Naive thymus-derived CD4-positive, alpha-beta T cell (primary cell): ENCODE data around the gene CHMP4B. TPM values are rescaled to one million over a fixed set of nuclear protein-coding genes. Genes with fewer than 3 reads are reported as not detected.

ENCODE experiments used
- ATAC-seq: fragments of 150-1000 bp; cut with Tn5 transposase; 2 replicates; pipeline ENCODE4 v1.10.0; 2021; ENCODE audit warnings: mild to moderate bottlenecking, moderate library complexity
- CTCF ChIA-PET: fragments of 350-600 bp; sonication (Branson Sonifier 250); formaldehyde crosslinking; loops from one replicate; lab custom pipeline; 2021; ENCODE audit warnings: antibody characterized with exemption; lab: Charles Lee
- POLR2A ChIA-PET: fragments of 350-600 bp; sonication (Branson Sonifier 250); formaldehyde crosslinking; loops from one replicate; lab custom pipeline; 2021; ENCODE audit warnings: antibody characterized with exemption, inconsistent platforms; lab: Charles Lee
- DNase-seq, 9 donors: peaks; one replicate each; pipeline versions ENCODE4 v3.0.0 to v3.0.0-alpha.2; 2020 to 2022; ENCODE audit warnings: mixed read lengths in 1 of 9
- H3K27ac ChIP-seq: one replicate; pipeline ENCODE4 v1.7.0; 2013; ENCODE audit warnings: mild to moderate bottlenecking, low read depth, low read length, moderate library complexity
- H3K27me3 ChIP-seq, 2 donors: one replicate each; pipeline ENCODE4 v1.7.0; 2013; ENCODE audit warnings: low read length in 2 of 2, mild to moderate bottlenecking in 2 of 2, moderate library complexity in 2 of 2; ENCODE audit not compliant: control insufficient read depth in 2 of 2, insufficient read depth in 2 of 2
- H3K36me3 ChIP-seq, 3 experiments: 1 replicate in 2 of 3; 2 replicates in 1 of 3; pipeline ENCODE4 v1.7.0; 2013; ENCODE audit warnings: low read length in 3 of 3, mild to moderate bottlenecking in 3 of 3, moderate library complexity in 1 of 3; ENCODE audit not compliant: insufficient read depth in 3 of 3, control insufficient read depth in 2 of 3
- H3K4me1 ChIP-seq, 2 donors: one replicate each; pipeline ENCODE4 v1.7.0; 2013; ENCODE audit warnings: low read length in 2 of 2, mild to moderate bottlenecking in 2 of 2, moderate library complexity in 1 of 2; ENCODE audit not compliant: control insufficient read depth in 2 of 2, insufficient read depth in 2 of 2
- H3K4me3 ChIP-seq: 2 replicates; pipeline ENCODE4 v1.7.0; 2013; ENCODE audit warnings: mild to moderate bottlenecking, low read length
- H3K9me3 ChIP-seq, 3 experiments: 1 replicate in 2 of 3; 2 replicates in 1 of 3; pipeline ENCODE4 v1.7.0; 2013; ENCODE audit warnings: low read length in 3 of 3; ENCODE audit not compliant: control insufficient read depth in 2 of 3
- H3K27ac Mint-ChIP-seq, 9 donors: one replicate each; pipeline ENCODE4 v1.8.0; 2020 to 2022; ENCODE audit warnings: mixed read lengths in 9 of 9, mild to moderate bottlenecking in 8 of 9, moderate library complexity in 5 of 9, inconsistent platforms in 2 of 9
- H3K27me3 Mint-ChIP-seq, 5 donors: one replicate each; pipeline ENCODE4 v1.8.0; 2021 to 2022; ENCODE audit warnings: mixed read lengths in 5 of 5, mild to moderate bottlenecking in 1 of 5
- H3K36me3 Mint-ChIP-seq, 5 donors: one replicate each; pipeline ENCODE4 v1.8.0; 2020 to 2022; ENCODE audit warnings: mixed read lengths in 5 of 5, mild to moderate bottlenecking in 3 of 5, inconsistent platforms in 1 of 5
- H3K4me1 Mint-ChIP-seq, 7 donors: one replicate each; pipeline ENCODE4 v1.8.0; 2020 to 2022; ENCODE audit warnings: mixed read lengths in 7 of 7, mild to moderate bottlenecking in 3 of 7, inconsistent platforms in 1 of 7
- H3K4me3 Mint-ChIP-seq, 10 donors: one replicate each; pipeline ENCODE4 v1.8.0; 2020 to 2022; ENCODE audit warnings: mild to moderate bottlenecking in 10 of 10, mixed read lengths in 10 of 10, moderate library complexity in 6 of 10, inconsistent platforms in 2 of 10
- H3K9me3 Mint-ChIP-seq, 11 donors: one replicate each; pipeline ENCODE4 v1.8.0; 2020 to 2022; ENCODE audit warnings: mixed read lengths in 11 of 11, mild to moderate bottlenecking in 4 of 11, inconsistent platforms in 1 of 11, moderate library complexity in 1 of 11
- intact Hi-C, 2 donors: fragments of 100-400 bp; cut with micrococcal nuclease; formaldehyde crosslinking; loops; one replicate each; pipeline ENCODE4 v1.15.1; 2023
- polyA plus RNA-seq, 2 donors: library from polyadenylated mRNA; unstranded; fragments of 300-500 nt; fragmentation: Illumina TruSeq; gene quantifications; one replicate each; pipeline ENCODE4 v1.2.3, GENCODE V29; 2021
- total RNA-seq, 6 experiments: library from RNA in 5 of 6; stranded (reverse) in 5 of 6; gene quantifications; 1 replicate in 5 of 6; 2 replicates in 1 of 6; pipeline ENCODE4 v1.2.3 and lab custom pipeline; 2021 to 2026

CHMP4B gene
- total and polyA plus RNA-seq, 7 experiments from 2014 or later, result 4.9 to 80.8 (median 54.1) TPM

GRCh38 chr20:33897313-33897912 lies 86.3 kb downstream of the CHMP4B start:
- Mint-ChIP-seq H3K27me3 (peaks cover 4 to 43% (median 13%) of the 10 kb centered on the region in 5 donors), H3K36me3 (peaks cover 0 to 3% (median 0%) of the 10 kb centered on the region in 5 donors), H3K4me1 (peaks cover 0 to 1% (median 0%) of the 10 kb centered on the region in 7 donors), H3K27ac (no peak overlapping the region), H3K4me3 (no peak overlapping the region), H3K9me3 (peaks cover 0 to 5% (median 0%) of the 10 kb centered on the region in 11 donors)
- ChIA-PET CTCF (interaction anchor here (0.7 kb wide), 1 partner anchor 87 kb away, joined by 4 read pairs; no protein-coding TSS in a partner anchor), POLR2A (no interaction called here)
- DNase-seq, result no peak
- no peaks in the 10 kb centered on the region for H3K9me3 ChIP-seq
- ATAC-seq, result no peak
- H3K36me3 ChIP-seq, result no peaks in the 10 kb centered on the region
- H3K4me1 ChIP-seq, result no peaks in the 10 kb centered on the region
- intact Hi-C loops, result no loop called here
- no peak overlapping the region for H3K27ac ChIP-seq
- no peaks in the 10 kb centered on the region for H3K27me3 ChIP-seq
- H3K4me3 ChIP-seq, result no peak overlapping the region

DNA sequence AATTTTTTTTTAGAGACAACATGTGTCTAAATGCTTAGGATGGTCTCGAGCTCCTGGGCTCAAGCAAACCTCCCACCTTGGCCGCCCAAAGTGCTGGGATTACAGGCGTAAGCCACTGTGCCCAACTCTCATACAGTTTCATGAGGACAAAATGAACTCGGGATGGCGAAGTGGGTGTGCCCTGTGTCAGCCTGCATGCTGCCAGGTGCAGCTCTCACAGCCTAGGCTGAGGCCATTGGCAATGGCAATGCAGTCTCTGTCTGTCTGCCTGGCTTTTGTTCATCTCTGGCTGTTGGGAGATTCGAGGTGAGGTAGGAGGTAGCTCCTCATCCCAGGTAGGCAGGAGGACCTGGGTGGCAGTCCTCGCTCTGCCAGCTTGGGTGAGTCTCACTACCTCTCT lies 88.0 kb downstream of the CHMP4B start:
- ChIA-PET CTCF (interaction anchor here (0.6 to 0.7 kb wide), 2 partner anchors 8 to 52 kb away, joined by 3 to 4 read pairs; no protein-coding TSS in a partner anchor), POLR2A (no interaction called here)
- Mint-ChIP-seq H3K4me3 (no peak overlapping the region), H3K27me3 (peaks cover 4 to 33% (median 16%) of the 10 kb centered on the region in 5 donors), H3K4me1 (peaks cover 0 to 1% (median 0%) of the 10 kb centered on the region in 7 donors), H3K9me3 (peaks cover 0 to under 1% (median 0%) of the 10 kb centered on the region in 11 donors), H3K27ac (no peak overlapping the region), H3K36me3 (no peaks in the 10 kb centered on the region)
- intact Hi-C loops, result no loop called here
- Histone ChIP-seq H3K27ac (no peak overlapping the region), H3K27me3 (no peaks in the 10 kb centered on the region), H3K9me3 (no peaks in the 10 kb centered on the region), H3K36me3 (no peaks in the 10 kb centered on the region), H3K4me3 (no peak overlapping the region), H3K4me1 (no peaks in the 10 kb centered on the region)
- ATAC-seq (no peak), DNase-seq (no peak)

DNA sequence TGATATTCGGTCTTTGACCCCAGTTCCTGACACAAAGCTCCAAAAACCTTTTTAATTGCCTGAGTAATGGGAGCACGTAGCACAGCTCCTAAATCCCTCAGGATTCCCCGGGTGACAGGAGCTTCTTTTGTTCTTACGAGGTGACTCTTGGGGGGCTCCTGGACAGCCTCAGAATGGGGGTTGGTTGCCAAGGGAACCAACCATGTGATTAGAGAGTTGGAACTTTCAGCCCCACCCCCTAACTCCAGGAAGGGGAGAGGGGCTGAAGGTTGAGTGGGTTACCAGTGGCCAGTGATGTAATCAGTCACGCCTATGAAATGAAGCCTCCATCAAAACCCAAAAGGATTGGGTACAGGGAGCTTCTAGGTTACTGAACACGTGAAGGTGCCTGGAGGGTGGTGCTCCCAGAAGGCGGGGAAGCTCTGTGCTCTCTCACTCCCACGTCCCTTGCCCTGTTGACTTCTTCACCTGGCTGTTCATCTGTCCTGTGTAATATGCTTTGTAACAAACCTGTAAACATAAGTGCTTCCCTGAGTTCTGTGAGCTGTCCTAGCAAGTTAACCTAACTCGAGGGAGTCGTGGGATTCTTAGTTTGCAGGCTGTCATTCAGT lies 89.5 kb downstream of the CHMP4B start:
- Histone ChIP-seq H3K4me1 (no peaks in the 10 kb centered on the region), H3K4me3 (no peak overlapping the region), H3K27ac (no peak overlapping the region), H3K9me3 (no peaks in the 10 kb centered on the region), H3K27me3 (no peaks in the 10 kb centered on the region), H3K36me3 (no peaks in the 10 kb centered on the region)
- Mint-ChIP-seq H3K9me3 (no peaks in the 10 kb centered on the region), H3K27ac (peak overlapping the region in 1 of 9 donors; percentile 20), H3K4me3 (no peak overlapping the region), H3K27me3 (peaks cover 4 to 30% (median 16%) of the 10 kb centered on the region in 5 donors), H3K4me1 (peaks cover 0 to 1% (median 0%) of the 10 kb centered on the region in 7 donors), H3K36me3 (no peaks in the 10 kb centered on the region)
- intact Hi-C loops, result no loop called here
- ChIA-PET POLR2A (no interaction called here), CTCF (interaction anchor here (0.6 to 1.2 kb wide), 2 partner anchors 15 to 139 kb away, joined by 3 read pairs; no protein-coding TSS in a partner anchor)
- DNase-seq (no peak), ATAC-seq (no peak)

- Mint-ChIP-seq H3K4me3 (no peak overlapping the region), H3K27me3 (peaks cover 4 to 28% (median 16%) of the 10 kb centered on the region in 5 donors), H3K27ac (peak overlapping the region in 1 of 9 donors; percentile 20), H3K9me3 (no peaks in the 10 kb centered on the region), H3K36me3 (no peaks in the 10 kb centered on the region), H3K4me1 (peaks cover 0 to 1% (median 0%) of the 10 kb centered on the region in 7 donors)
- Histone ChIP-seq H3K36me3 (no peaks in the 10 kb centered on the region), H3K27me3 (no peaks in the 10 kb centered on the region), H3K27ac (no peak overlapping the region), H3K9me3 (no peaks in the 10 kb centered on the region), H3K4me1 (no peaks in the 10 kb centered on the region), H3K4me3 (no peak overlapping the region)
- ATAC-seq (no peak), DNase-seq (no peak)
- CTCF ChIA-PET, result no interaction called here
- POLR2A ChIA-PET, result no interaction called here
- intact Hi-C loops, result no loop called here
These were observed 90.0 kb downstream of the CHMP4B start for GRCh38 chr20:33901132-33901523.

- POLR2A ChIA-PET, result no interaction called here
These were observed 90.9 kb downstream of the CHMP4B start for GRCh38 chr20:33902011-33902410.

More at GRCh38 chr20:33902011-33902410, 90.9 kb downstream of the CHMP4B start:
- peak overlapping the region in 1 of 9 donors; percentile 2 for H3K27ac Mint-ChIP-seq
- H3K27me3 Mint-ChIP-seq, result peaks cover 4 to 27% (median 16%) of the 10 kb centered on the region in 5 donors
- H3K4me1 ChIP-seq, result no peaks in the 10 kb centered on the region
- no peaks in the 10 kb centered on the region for H3K9me3 ChIP-seq
- H3K36me3 ChIP-seq, result no peaks in the 10 kb centered on the region
- CTCF ChIA-PET, result no interaction called here
- ATAC-seq, result no peak
- no peaks in the 10 kb centered on the region for H3K27me3 ChIP-seq
- no peaks in the 10 kb centered on the region for H3K36me3 Mint-ChIP-seq
- H3K9me3 Mint-ChIP-seq, result no peaks in the 10 kb centered on the region
- no peak overlapping the region for H3K4me3 Mint-ChIP-seq
- no peak overlapping the region for H3K27ac ChIP-seq
- intact Hi-C loops, result no loop called here
- peaks cover 0 to 1% (median 0%) of the 10 kb centered on the region in 7 donors for H3K4me1 Mint-ChIP-seq
- DNase-seq, result no peak
- H3K4me3 ChIP-seq, result no peak overlapping the region
